UCSD-AML1 (cell line): ENCODE results near the gene E4F1.
"Not testable (repeated sequence)": the region's sequence is repeated elsewhere in the genome, so short reads cannot be mapped to it uniquely, and the experiment has no call there.

Source experiments
- DNase-seq: peaks from one replicate; lab custom pipeline; 2025; ENCODE audit not compliant: unreplicated experiment; lab: John Stamatoyannopoulos, UW

The E4F1 gene

GRCh38 chr16:2240331-2240730, 16.9 kb downstream of the E4F1 start:
- DNase-seq: not testable (repeated sequence)

- DNase-seq: no peak
Observed at GRCh38 chr16:2242598-2242997, 19.2 kb downstream of the E4F1 start.

GRCh38 chr16:2243031-2243528, 19.7 kb downstream of the E4F1 start:
- DNase-seq: peak; percentile 16

GRCh38 chr16:2243781-2244180, 20.4 kb downstream of the E4F1 start:
- no peak for DNase-seq

- DNase-seq: no peak
Observed at GRCh38 chr16:2244301-2244700, 20.9 kb downstream of the E4F1 start.

- no peak for DNase-seq
Observed at GRCh38 chr16:2244926-2245795, 21.8 kb downstream of the E4F1 start.

GRCh38 chr16:2246301-2246885, 23.0 kb downstream of the E4F1 start:
- no peak for DNase-seq

GRCh38 chr16:2250652-2251295, 27.4 kb downstream of the E4F1 start:
- peak; percentile 44 for DNase-seq

GRCh38 chr16:2251296-2252111, 28.1 kb downstream of the E4F1 start, which contains the start of gene ECI1:
Gene ECI1, minus strand, starts transcription at chr16:2251587. Its CDS starts 21 bp downstream, at chr16:2251566.
- DNase-seq: peak; percentile 95

- DNase-seq: no peak
Observed at GRCh38 chr16:2252806-2253148, 29.4 kb downstream of the E4F1 start.

- DNase-seq: no peak
Observed at GRCh38 chr16:2253293-2253692, 29.9 kb downstream of the E4F1 start.

- DNase-seq: no peak
Observed at GRCh38 chr16:2256531-2257140, 33.2 kb downstream of the E4F1 start.

- no peak for DNase-seq
Observed at GRCh38 chr16:2257726-2258125, 34.3 kb downstream of the E4F1 start.

- not testable (repeated sequence) for DNase-seq
Observed at GRCh38 chr16:2258530-2258929, 35.1 kb downstream of the E4F1 start.

GRCh38 chr16:2260250-2260649, 36.9 kb downstream of the E4F1 start:
- DNase-seq: no peak

- not testable (repeated sequence) for DNase-seq
Observed at GRCh38 chr16:2263026-2263425, 39.6 kb downstream of the E4F1 start.

GRCh38 chr16:2266887-2267286, 43.5 kb downstream of the E4F1 start:
- not testable (repeated sequence) for DNase-seq

- peak; percentile 90 for DNase-seq
Observed at GRCh38 chr16:2267505-2267912, 44.1 kb downstream of the E4F1 start.

GRCh38 chr16:2267913-2268666, 44.7 kb downstream of the E4F1 start, which contains the start of gene RNPS1:
Gene RNPS1, minus strand, starts transcription at chr16:2268126. Its CDS starts 3,483 bp downstream, at chr16:2264643.
- peak; percentile 97 for DNase-seq

GRCh38 chr16:2270070-2270462, 46.7 kb downstream of the E4F1 start:
- no peak for DNase-seq
